GM10248 (cell line): ENCODE results near the gene SRP14.

Experiments used
- CTCF ChIA-PET: fragments of 300-600 bp; sonication (Branson Sonifier 250); formaldehyde crosslinking; extraction: SDS; loops from one replicate; lab custom pipeline; 2021; ENCODE audit warnings: antibody characterized with exemption; lab: Yijun Ruan, JAX
- POLR2A ChIA-PET: fragments of 350-650 bp; sonication (Branson Sonifier 250); formaldehyde crosslinking; extraction: SDS; loops from one replicate; lab custom pipeline; 2020; ENCODE audit warnings: antibody characterized with exemption; lab: Yijun Ruan, JAX
- DNase-seq: peaks from one replicate; pipeline ENCODE4 v3.0.0; 2012; ENCODE audit errors: extremely low spot score
- CTCF ChIP-seq: IDR thresholded peaks from 2 replicates; pipeline ENCODE4 v1.5.1; 2012; ENCODE audit warnings: mild to moderate bottlenecking, low read depth; ENCODE audit errors: extremely low read depth, missing control alignments, control extremely low read depth

The SRP14 gene

GRCh38 chr15:40066589-40066988 lies 27.6 kb upstream of the SRP14 start:
- no peak for DNase-seq
- POLR2A ChIA-PET, result no interaction called here
- CTCF ChIA-PET, result interaction anchor here (0.8 to 8.4 kb wide), 13 partner anchors 8 to 208 kb away, joined by 3 to 85 read pairs (median 4); no protein-coding TSS in a partner anchor
- TF ChIP-seq CTCF, result no peak

GRCh38 chr15:40065166-40065565 lies 26.2 kb upstream of the SRP14 start:
- POLR2A ChIA-PET, result no interaction called here
- no peak for TF ChIP-seq CTCF
- DNase-seq, result no peak
- CTCF ChIA-PET, result interaction anchor here (1.4 to 8.4 kb wide), 4 partner anchors 12 to 41 kb away, joined by 4 to 85 read pairs (median 17); no protein-coding TSS in a partner anchor

- DNase-seq, result peak; percentile 67
- ChIA-PET CTCF (interaction anchor here (1.1 to 8.4 kb wide), 5 partner anchors 11 to 41 kb away, joined by 3 to 85 read pairs (median 5); no protein-coding TSS in a partner anchor), POLR2A (no interaction called here)
- no peak for TF ChIP-seq CTCF
Observed at GRCh38 chr15:40064231-40064894, 25.4 kb upstream of the SRP14 start.

GRCh38 chr15:40063563-40064011 lies 24.6 kb upstream of the SRP14 start:
- DNase-seq, result no peak
- ChIA-PET CTCF (interaction anchor here (0.6 to 8.4 kb wide), 8 partner anchors 10 to 42 kb away, joined by 3 to 85 read pairs (median 6); no protein-coding TSS in a partner anchor), POLR2A (no interaction called here)
- no peak for TF ChIP-seq CTCF

- CTCF ChIA-PET, result interaction anchor here (0.6 to 8.4 kb wide), 14 partner anchors 9 to 212 kb away, joined by 3 to 85 read pairs (median 6); no protein-coding TSS in a partner anchor
- no peak for TF ChIP-seq CTCF
- DNase-seq, result no peak
- POLR2A ChIA-PET, result no interaction called here
Observed at GRCh38 chr15:40062816-40063562, 24.0 kb upstream of the SRP14 start.

- ChIA-PET POLR2A (no interaction called here), CTCF (interaction anchor here (0.9 to 8.4 kb wide), 11 partner anchors 8 to 213 kb away, joined by 3 to 85 read pairs (median 6); no protein-coding TSS in a partner anchor)
- peak; percentile 68 for DNase-seq
- TF ChIP-seq CTCF, result no peak
Observed at GRCh38 chr15:40061212-40061901, 22.4 kb upstream of the SRP14 start.
